K562 (cell line): ENCODE results near the gene C11orf91. TPM values are rescaled to one million over a fixed set of nuclear protein-coding genes. Genes with fewer than 3 reads are reported as not detected.

ENCODE experiments used
- ARID4B ChIP-seq: sonication (generic); formaldehyde crosslinking; IDR thresholded peaks from 2 replicates; pipeline ENCODE4 v1.8.0; 2022; ENCODE audit warnings: mild to moderate bottlenecking, missing genetic modification reagents
- L3MBTL2 ChIP-seq: fragments of 450-650 bp; IDR thresholded peaks from 2 replicates; pipeline ENCODE4 v1.6.1; 2016; ENCODE audit warnings: mild to moderate bottlenecking, moderate library complexity
- NFRKB ChIP-seq: fragments of 450-650 bp; IDR thresholded peaks from 2 replicates; pipeline ENCODE4 v1.6.1; 2016; ENCODE audit warnings: low read depth
- NR2C2 ChIP-seq, 2 experiments: fragments of 200-800 bp in 1 of 2; sonication (Bioruptor generic) in 1 of 2; sonication (generic) in 1 of 2; formaldehyde crosslinking in 1 of 2; IDR thresholded peaks; 2 replicates each; pipeline versions ENCODE4 v1.6.1 to v1.8.0; 2016 to 2022; ENCODE audit warnings: mild to moderate bottlenecking in 1 of 2, missing compliant biosample characterization in 1 of 2, missing genetic modification characterization in 1 of 2, missing genetic modification reagents in 1 of 2
- SAFB ChIP-seq: fragments of 200-400 bp; formaldehyde crosslinking; IDR thresholded peaks from 2 replicates; pipeline ENCODE4 v1.6.1; 2017; ENCODE audit warnings: low read depth, low read length, borderline replicate concordance
- ZNF146 ChIP-seq: IDR thresholded peaks from one replicate; pipeline ENCODE4 v1.6.1; 2018; ENCODE audit warnings: missing compliant biosample characterization; ENCODE audit not compliant: unreplicated experiment
- ZNF280A ChIP-seq: fragments of 450-650 bp; IDR thresholded peaks from 2 replicates; pipeline ENCODE4 v1.6.1; 2018; ENCODE audit warnings: mild to moderate bottlenecking, low read depth; ENCODE audit not compliant: partially characterized antibody
- ZNF586 ChIP-seq: fragments of 450-650 bp; formaldehyde crosslinking; conservative IDR thresholded peaks from 2 replicates; pipeline ENCODE4 v1.4.0; 2020; ENCODE audit warnings: mild to moderate bottlenecking, moderate library complexity
- ZNF592 ChIP-seq: fragments of 450-650 bp; IDR thresholded peaks from 2 replicates; pipeline ENCODE4 v1.6.1; 2017; ENCODE audit warnings: antibody characterized with exemption, mild to moderate bottlenecking
- ZNF785 ChIP-seq: fragments of 250-450 bp; sonication (Bioruptor Pico); IDR thresholded peaks from 2 replicates; pipeline ENCODE4 v1.4.0; 2020; ENCODE audit warnings: mild to moderate bottlenecking
- polyA plus RNA-seq, 8 experiments: library from polyadenylated mRNA; depleted of rRNA in 4 of 8; stranded (reverse) in 5 of 8; unstranded in 3 of 8; fragments of >200 nt; fragmentation: Nextera tagmentation in 2 of 8; fragmentation: Illumina TruSeq in 1 of 8; extraction: Ambion mirVana in 2 of 8; extraction: Trizol in 1 of 8; gene quantifications; 2 replicates each; pipeline versions ENCODE4 v1.2.1 to v1.2.3, GENCODE V29; 2011 to 2014; ENCODE audit warnings: inconsistent platforms in 1 of 8, missing spikeins in 1 of 8
- total RNA-seq, 7 experiments: library from RNA; depleted of rRNA in 6 of 7; stranded (reverse); fragments of >200 nt in 6 of 7; fragmentation: Illumina TruSeq in 2 of 7; extraction: Trizol in 2 of 7; gene quantifications; 2 replicates each; pipeline versions ENCODE4 v1.2.1 to v1.2.3, GENCODE V29; 2011 to 2021; ENCODE audit warnings: low replicate concordance in 1 of 7
- TF ChIP-seq, protein P1 (sequence below): fragments of 250-450 bp; sonication (Bioruptor Pico); IDR thresholded peaks from 2 replicates; pipeline ENCODE4 v1.8.0; 2021; ENCODE audit warnings: borderline replicate concordance, mild to moderate bottlenecking, moderate library complexity; ENCODE audit not compliant: poor library complexity, severe bottlenecking

C11orf91 gene
- total and polyA plus RNA-seq, 9 of the 15 experiments (the other 6 are each of a cell fraction or from before 2014, with no cell fraction given), result not detected

GRCh38 chr11:33723238-33723881, 22.7 kb upstream of the C11orf91 start (continued):
- TF ChIP-seq ZNF280A (no peak), ARID4B (CRISPR knock-in tag) (no peak), ZNF592 (no peak), L3MBTL2 (no peak; the same call in 1 of the 2 replicates), SAFB (no peak), NR2C2 (CRISPR knock-in tag; IDR thresholded peaks at IDR 0.05) (no peak), NR2C2 (tag; IDR thresholded peaks at IDR 0.05) (peak; percentile 60; the same call in 1 of the 2 replicates), ZNF586 (CRISPR knock-in tag) (no peak), ZNF785 (CRISPR knock-in tag) (no peak), NFRKB (no peak), ZNF146 (no peak)
- TF ChIP-seq, protein P1, sequence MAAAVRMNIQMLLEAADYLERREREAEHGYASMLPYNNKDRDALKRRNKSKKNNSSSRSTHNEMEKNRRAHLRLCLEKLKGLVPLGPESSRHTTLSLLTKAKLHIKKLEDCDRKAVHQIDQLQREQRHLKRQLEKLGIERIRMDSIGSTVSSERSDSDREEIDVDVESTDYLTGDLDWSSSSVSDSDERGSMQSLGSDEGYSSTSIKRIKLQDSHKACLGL, result no peak
